ENCODE results near the gene NUS1. TPM values are rescaled to one million over a fixed set of nuclear protein-coding genes. Genes with fewer than 3 reads are reported as not detected.
"Not testable (repeated sequence)": the region's sequence is repeated elsewhere in the genome, so short reads cannot be mapped to it uniquely, and the experiment has no call there.

The NUS1 gene
- total and polyA plus RNA-seq, 9 of the 15 experiments (the other 6 are each of a cell fraction or from before 2014, with no cell fraction given): 16.3 to 53.7 (median 26.4) TPM

DNA sequence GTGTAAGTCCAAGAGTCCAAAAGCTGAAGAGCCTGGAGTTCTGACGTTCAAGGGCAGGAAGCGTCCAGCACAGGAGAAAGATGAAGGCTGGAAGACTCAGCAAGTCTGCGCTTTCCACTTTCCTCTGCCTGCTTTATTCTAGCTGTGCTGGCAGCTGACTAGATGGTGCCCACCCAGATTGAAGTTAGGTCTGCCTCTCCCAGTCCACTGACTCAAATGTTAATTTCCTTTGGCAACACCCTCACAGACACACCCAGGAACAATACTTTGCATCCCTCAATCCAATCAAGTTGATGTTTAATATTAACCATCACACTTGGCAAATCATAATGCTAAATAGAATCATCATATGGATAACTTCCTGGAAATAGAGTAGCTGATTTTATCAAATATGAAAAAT lies 23.3 kb upstream of the NUS1 start:
- H3K79me2 ChIP-seq (ENCODE audit: control insufficient read depth, insufficient read depth, low read length); H2AFZ ChIP-seq (ENCODE audit: low read depth, low read length); in situ Hi-C loops (cut with MboI); H3K9me3 ChIP-seq (replicated peaks; ENCODE audit: control insufficient read depth, insufficient read depth, low read depth, low read length); FAIRE-seq; ATAC-seq; DNase-seq (ENCODE audit: extremely low read depth in 1 of 4, low spot score in 3 of 4); H3K4me2 ChIP-seq (ENCODE audit: insufficient read depth, low read length); BruUV-seq (replicated peaks); H3K4me1 ChIP-seq (replicated peaks in 1 of 2; ENCODE audit: control insufficient read depth in 2 of 2, insufficient read depth in 2 of 2, low read length in 2 of 2); H4K20me1 ChIP-seq (replicated peaks; ENCODE audit: control insufficient read depth, insufficient read depth, low read length); POLR2A ChIA-PET; H3K27me3 ChIP-seq (ENCODE audit: control insufficient read depth in 2 of 2, insufficient read depth in 2 of 2, low read length in 2 of 2); H3K9ac ChIP-seq (ENCODE audit: insufficient read depth in 1 of 2, low read depth in 2 of 2, low read length in 2 of 2); CTCF ChIA-PET (ENCODE audit: low intra/inter-chr PET ratio); intact Hi-C loops (cut with micrococcal nuclease); H3K9me1 ChIP-seq (ENCODE audit: control insufficient read depth, insufficient read depth, low read length); H3K27ac ChIP-seq (ENCODE audit: extremely low read depth, low read depth, low read length); H3K4me3 ChIP-seq: not testable (repeated sequence)
- peaks cover 16% of the 10 kb centered on the region for H3K36me3 ChIP-seq (ENCODE audit: control insufficient read depth, insufficient read depth, low read length)
- WGBS (ENCODE audit: insufficient coverage, low coverage, missing lambda C conversion rate): 100% methylated on average over 3 of the region's 3 CpGs

DNA sequence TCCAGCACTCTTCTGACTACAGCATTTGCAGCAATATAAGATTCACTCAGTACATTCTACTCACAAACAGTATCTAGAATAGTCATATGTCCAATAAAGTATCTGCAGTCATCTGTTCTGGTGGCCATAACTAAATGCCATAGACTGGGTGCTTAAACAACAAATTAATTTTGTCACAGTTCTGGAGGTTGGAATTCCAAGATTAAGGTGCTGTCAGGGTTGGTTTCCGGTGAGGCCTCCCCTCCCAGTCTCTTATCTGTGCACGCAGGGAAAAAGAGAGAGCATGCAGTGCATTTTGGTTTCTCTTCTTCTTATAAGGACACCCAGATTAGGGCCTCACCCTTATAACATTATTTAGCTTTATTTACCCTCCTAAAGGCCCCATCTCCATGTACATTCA lies 21.3 kb upstream of the NUS1 start:
- H3K27ac ChIP-seq (ENCODE audit: extremely low read depth, low read depth, low read length): peak overlapping the region; percentile 54
- FAIRE-seq (peak; percentile 89), DNase-seq (ENCODE audit: extremely low read depth in 1 of 4, low spot score in 3 of 4) (peak in 2 of 4 experiments; percentile 59 to 77), ATAC-seq (peak; percentile 93)
- ChIA-PET CTCF (ENCODE audit: low intra/inter-chr PET ratio) (no interaction called here), POLR2A (no interaction called here)
- intact Hi-C loops (cut with micrococcal nuclease): loop anchor here (1.0 kb wide), 1 partner anchor 21 kb away; the partner anchor contains the start of gene NUS1
- BruUV-seq (replicated peaks): no TSS peak
- peaks cover 0 to 9% of the 10 kb centered on the region in 2 experiments; a peak in 2 of 5 replicates for H3K4me1 ChIP-seq (replicated peaks in 1 of 2; ENCODE audit: control insufficient read depth in 2 of 2, insufficient read depth in 2 of 2, low read length in 2 of 2)
- H3K4me2 ChIP-seq (ENCODE audit: insufficient read depth, low read length): peak overlapping the region; percentile 40
- H3K9me1 ChIP-seq (ENCODE audit: control insufficient read depth, insufficient read depth, low read length): no peaks in the 10 kb centered on the region
- no peak overlapping the region; the same call in 1 of the 2 replicates for H2AFZ ChIP-seq (ENCODE audit: low read depth, low read length)
- 0% methylated on average over 2 of the region's 2 CpGs for WGBS (ENCODE audit: insufficient coverage, low coverage, missing lambda C conversion rate)
- H4K20me1 ChIP-seq (replicated peaks; ENCODE audit: control insufficient read depth, insufficient read depth, low read length): no peaks in the 10 kb centered on the region
- H3K9ac ChIP-seq (ENCODE audit: insufficient read depth in 1 of 2, low read depth in 2 of 2, low read length in 2 of 2): no peak overlapping the region
- no peaks in the 10 kb centered on the region for H3K27me3 ChIP-seq (ENCODE audit: control insufficient read depth in 2 of 2, insufficient read depth in 2 of 2, low read length in 2 of 2)
- H3K9me3 ChIP-seq (replicated peaks; ENCODE audit: control insufficient read depth, insufficient read depth, low read depth, low read length): no peaks in the 10 kb centered on the region
- in situ Hi-C loops (cut with MboI): no loop called here
- no peak overlapping the region for H3K4me3 ChIP-seq
- no peaks in the 10 kb centered on the region for H3K79me2 ChIP-seq (ENCODE audit: control insufficient read depth, insufficient read depth, low read length)
- H3K36me3 ChIP-seq (ENCODE audit: control insufficient read depth, insufficient read depth, low read length): peaks cover 23% of the 10 kb centered on the region
- peak; percentile 73 for TF ChIP-seq SMARCA4 (IDR thresholded peaks at IDR 0.05)
- no peak for TF ChIP-seq ZNF511 (CRISPR knock-in tag; IDR thresholded peaks at IDR 0.05)
- TF ChIP-seq CXXC5 (CRISPR knock-in tag; IDR thresholded peaks at IDR 0.05): peak; percentile 54; the same call in 1 of the 2 replicates
- TF ChIP-seq KDM1A (IDR thresholded peaks at IDR 0.05): peak in 1 of 2 experiments; percentile 10; a peak in 1 of 4 replicates
- TF ChIP-seq HDAC1 (IDR thresholded peaks at IDR 0.05): no peak
- peak; percentile 42; the same call in 1 of the 2 replicates for TF ChIP-seq KLF16 (IDR thresholded peaks at IDR 0.05)
- TF ChIP-seq SMARCE1 (IDR thresholded peaks at IDR 0.05): 0 out of 2 replicates have a peak, but pooled peaks have one; percentile 52
- peak; percentile 54; the same call in 1 of the 2 replicates for TF ChIP-seq STAT5A (IDR thresholded peaks at IDR 0.05; ENCODE audit: borderline replicate concordance, low read length)
- TF ChIP-seq PPARD (CRISPR knock-in tag; IDR thresholded peaks at IDR 0.05): no peak
- TF ChIP-seq, protein P1, sequence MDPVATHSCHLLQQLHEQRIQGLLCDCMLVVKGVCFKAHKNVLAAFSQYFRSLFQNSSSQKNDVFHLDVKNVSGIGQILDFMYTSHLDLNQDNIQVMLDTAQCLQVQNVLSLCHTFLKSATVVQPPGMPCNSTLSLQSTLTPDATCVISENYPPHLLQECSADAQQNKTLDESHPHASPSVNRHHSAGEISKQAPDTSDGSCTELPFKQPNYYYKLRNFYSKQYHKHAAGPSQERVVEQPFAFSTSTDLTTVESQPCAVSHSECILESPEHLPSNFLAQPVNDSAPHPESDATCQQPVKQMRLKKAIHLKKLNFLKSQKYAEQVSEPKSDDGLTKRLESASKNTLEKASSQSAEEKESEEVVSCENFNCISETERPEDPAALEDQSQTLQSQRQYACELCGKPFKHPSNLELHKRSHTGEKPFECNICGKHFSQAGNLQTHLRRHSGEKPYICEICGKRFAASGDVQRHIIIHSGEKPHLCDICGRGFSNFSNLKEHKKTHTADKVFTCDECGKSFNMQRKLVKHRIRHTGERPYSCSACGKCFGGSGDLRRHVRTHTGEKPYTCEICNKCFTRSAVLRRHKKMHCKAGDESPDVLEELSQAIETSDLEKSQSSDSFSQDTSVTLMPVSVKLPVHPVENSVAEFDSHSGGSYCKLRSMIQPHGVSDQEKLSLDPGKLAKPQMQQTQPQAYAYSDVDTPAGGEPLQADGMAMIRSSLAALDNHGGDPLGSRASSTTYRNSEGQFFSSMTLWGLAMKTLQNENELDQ (CRISPR knock-in tag; IDR thresholded peaks at IDR 0.05; ENCODE audit: borderline replicate concordance): no peak
- TF ChIP-seq POLR2AphosphoS5 (IDR thresholded peaks at IDR 0.05; ENCODE audit: control insufficient read depth, insufficient read depth, low read depth, low read length): peak; percentile 70
- peak; percentile 71 for TF ChIP-seq NCOR1 (IDR thresholded peaks at IDR 0.05)
- TF ChIP-seq CSDE1 (IDR thresholded peaks at IDR 0.05): no peak
